Astrocyte (in vitro differentiated cells and primary cell): ENCODE measurements around the gene GRIN3A. TPM values are rescaled to one million over a fixed set of nuclear protein-coding genes. Genes with fewer than 3 reads are reported as not detected.

ENCODE experiments used
- DNase-seq: peaks from one replicate; pipeline ENCODE4 v3.0.0-alpha.2; 2010; ENCODE audit warnings: low read depth
- FAIRE-seq: peaks from 2 replicates; lab custom pipeline; 2011; peaks lifted over from hg19 to GRCh38; lab: Jason Lieb, UNC
- H2AFZ ChIP-seq: 2 replicates; pipeline ENCODE4 v1.6.0; 2012; ENCODE audit warnings: low read depth, low read length, inconsistent platforms
- H3K27ac ChIP-seq: 2 replicates; pipeline ENCODE4 v1.5.1; 2011; ENCODE audit warnings: low read depth, low read length, inconsistent platforms
- H3K27me3 ChIP-seq: 2 replicates; pipeline ENCODE4 v1.6.0; 2011; ENCODE audit warnings: low read length, inconsistent platforms; ENCODE audit not compliant: insufficient read depth
- H3K36me3 ChIP-seq: 2 replicates; pipeline ENCODE4 v1.5.1; 2011; ENCODE audit warnings: low read length, inconsistent platforms; ENCODE audit not compliant: insufficient read depth
- H3K4me1 ChIP-seq: 2 replicates; pipeline ENCODE4 v1.5.1; 2011; ENCODE audit warnings: low read length, inconsistent platforms; ENCODE audit not compliant: insufficient read depth
- H3K4me2 ChIP-seq: 2 replicates; pipeline ENCODE4 v1.6.0; 2012; ENCODE audit warnings: low read length, inconsistent platforms
- H3K4me3 ChIP-seq: 2 replicates; pipeline ENCODE4 v1.5.1; 2011; ENCODE audit warnings: low read depth, mild to moderate bottlenecking, low read length, inconsistent platforms; ENCODE audit not compliant: insufficient read depth
- H3K79me2 ChIP-seq: 2 replicates; pipeline ENCODE4 v1.6.0; 2012; ENCODE audit warnings: mild to moderate bottlenecking, low read length, inconsistent platforms; ENCODE audit not compliant: insufficient read depth
- H3K9ac ChIP-seq: 2 replicates; pipeline ENCODE4 v1.6.0; 2012; ENCODE audit warnings: mild to moderate bottlenecking, low read length, inconsistent platforms
- H3K9me3 ChIP-seq: 2 replicates; pipeline ENCODE4 v1.5.1; 2012; ENCODE audit warnings: low read depth, mild to moderate bottlenecking, low read length, inconsistent platforms; ENCODE audit not compliant: insufficient read depth
- H4K20me1 ChIP-seq: 2 replicates; pipeline ENCODE4 v1.6.0; 2012; ENCODE audit warnings: low read length, inconsistent platforms; ENCODE audit not compliant: insufficient read depth
- H3K27ac Mint-ChIP-seq: one replicate; pipeline ENCODE4 v1.8.0; 2021; ENCODE audit warnings: mild to moderate bottlenecking, mixed read lengths; ENCODE audit not compliant: unreplicated experiment
- H3K27me3 Mint-ChIP-seq: one replicate; pipeline ENCODE4 v1.8.0; 2021; ENCODE audit warnings: low read depth, mixed read lengths; ENCODE audit not compliant: unreplicated experiment
- H3K36me3 Mint-ChIP-seq: one replicate; pipeline ENCODE4 v1.8.0; 2021; ENCODE audit warnings: low read depth, mixed read lengths; ENCODE audit not compliant: unreplicated experiment
- H3K4me1 Mint-ChIP-seq: one replicate; pipeline ENCODE4 v1.8.0; 2021; ENCODE audit warnings: low read depth, mixed read lengths; ENCODE audit not compliant: unreplicated experiment
- H3K4me3 Mint-ChIP-seq: one replicate; pipeline ENCODE4 v1.8.0; 2021; ENCODE audit warnings: mild to moderate bottlenecking, moderate library complexity, mixed read lengths; ENCODE audit not compliant: unreplicated experiment
- H3K9me3 Mint-ChIP-seq: one replicate; pipeline ENCODE4 v1.8.0; 2021; ENCODE audit warnings: mild to moderate bottlenecking, mixed read lengths; ENCODE audit not compliant: unreplicated experiment
- EZH2 ChIP-seq: IDR thresholded peaks from 2 replicates; pipeline ENCODE4 v1.6.1; 2012; ENCODE audit warnings: mild to moderate bottlenecking, low read length, inconsistent platforms; ENCODE audit not compliant: insufficient read depth
- total RNA-seq: library from RNA; stranded (reverse); gene quantifications from 2 replicates; pipeline ENCODE4 v1.2.1, GENCODE V29; 2021
- TF ChIP-seq, protein P1 (sequence below): IDR thresholded peaks from 2 replicates; pipeline ENCODE4 v1.5.1; 2011; ENCODE audit warnings: low read depth, mild to moderate bottlenecking, inconsistent platforms, low read length, moderate library complexity; ENCODE audit not compliant: insufficient read depth

The GRIN3A gene
- total RNA-seq, 1 donor from 2014 or later = not detected

DNA sequence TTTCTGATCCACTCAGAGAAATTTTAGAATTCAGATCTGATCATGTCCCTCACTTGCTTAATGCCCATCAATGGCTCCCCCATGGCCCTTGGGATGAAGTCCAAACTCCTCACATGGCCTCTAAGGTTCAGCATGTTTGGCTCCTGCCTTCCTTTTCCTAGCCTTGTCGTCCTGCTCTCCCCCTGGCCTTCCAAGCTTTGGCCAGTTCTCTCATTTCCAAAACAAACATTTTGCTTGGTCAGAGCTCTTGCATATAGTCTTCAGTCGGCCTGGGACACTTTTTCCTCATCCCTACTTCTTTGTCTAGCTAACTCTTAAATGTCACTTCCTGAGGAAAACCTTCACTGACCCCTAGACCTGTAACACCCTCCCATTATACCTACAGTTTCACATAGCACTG is 106.6 kb downstream of the GRIN3A start:
- no peaks in the 10 kb centered on the region for H3K9me3 Mint-ChIP-seq
- H3K4me1 Mint-ChIP-seq = no peaks in the 10 kb centered on the region
- no peaks in the 10 kb centered on the region for H3K4me1 ChIP-seq
- H3K9ac ChIP-seq = no peak overlapping the region
- H2AFZ ChIP-seq = no peak overlapping the region
- no peaks in the 10 kb centered on the region for H3K79me2 ChIP-seq
- H3K36me3 Mint-ChIP-seq = no peaks in the 10 kb centered on the region
- FAIRE-seq = no peak
- H4K20me1 ChIP-seq = no peaks in the 10 kb centered on the region
- H3K9me3 ChIP-seq = no peaks in the 10 kb centered on the region
- H3K27ac Mint-ChIP-seq = no peak overlapping the region
- H3K4me3 ChIP-seq = no peak overlapping the region
- H3K4me3 Mint-ChIP-seq = no peak overlapping the region
- no peaks in the 10 kb centered on the region for H3K27me3 ChIP-seq
- no peak for DNase-seq
- H3K27me3 Mint-ChIP-seq = no peaks in the 10 kb centered on the region
- H3K36me3 ChIP-seq = no peaks in the 10 kb centered on the region
- H3K27ac ChIP-seq = no peak overlapping the region
- TF ChIP-seq EZH2 = no peak
- TF ChIP-seq, protein P1, sequence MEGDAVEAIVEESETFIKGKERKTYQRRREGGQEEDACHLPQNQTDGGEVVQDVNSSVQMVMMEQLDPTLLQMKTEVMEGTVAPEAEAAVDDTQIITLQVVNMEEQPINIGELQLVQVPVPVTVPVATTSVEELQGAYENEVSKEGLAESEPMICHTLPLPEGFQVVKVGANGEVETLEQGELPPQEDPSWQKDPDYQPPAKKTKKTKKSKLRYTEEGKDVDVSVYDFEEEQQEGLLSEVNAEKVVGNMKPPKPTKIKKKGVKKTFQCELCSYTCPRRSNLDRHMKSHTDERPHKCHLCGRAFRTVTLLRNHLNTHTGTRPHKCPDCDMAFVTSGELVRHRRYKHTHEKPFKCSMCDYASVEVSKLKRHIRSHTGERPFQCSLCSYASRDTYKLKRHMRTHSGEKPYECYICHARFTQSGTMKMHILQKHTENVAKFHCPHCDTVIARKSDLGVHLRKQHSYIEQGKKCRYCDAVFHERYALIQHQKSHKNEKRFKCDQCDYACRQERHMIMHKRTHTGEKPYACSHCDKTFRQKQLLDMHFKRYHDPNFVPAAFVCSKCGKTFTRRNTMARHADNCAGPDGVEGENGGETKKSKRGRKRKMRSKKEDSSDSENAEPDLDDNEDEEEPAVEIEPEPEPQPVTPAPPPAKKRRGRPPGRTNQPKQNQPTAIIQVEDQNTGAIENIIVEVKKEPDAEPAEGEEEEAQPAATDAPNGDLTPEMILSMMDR = no peak
- H3K4me2 ChIP-seq = no peak overlapping the region

GRCh38 chr9:101629636-101630035 is 108.8 kb downstream of the GRIN3A start:
- no peak overlapping the region for H3K9ac ChIP-seq
- H3K27me3 ChIP-seq = no peaks in the 10 kb centered on the region
- Mint-ChIP-seq H3K27ac (no peak overlapping the region), H3K27me3 (no peaks in the 10 kb centered on the region), H3K4me3 (no peak overlapping the region), H3K36me3 (no peaks in the 10 kb centered on the region), H3K4me1 (peaks cover 5% of the 10 kb centered on the region), H3K9me3 (no peaks in the 10 kb centered on the region)
- H4K20me1 ChIP-seq = no peaks in the 10 kb centered on the region
- no peaks in the 10 kb centered on the region for H3K79me2 ChIP-seq
- no peaks in the 10 kb centered on the region for H3K9me3 ChIP-seq
- FAIRE-seq (no peak), DNase-seq (no peak)
- no peaks in the 10 kb centered on the region for H3K4me1 ChIP-seq
- TF ChIP-seq, protein P1 = no peak
- TF ChIP-seq EZH2 = no peak
- no peak overlapping the region for H3K4me2 ChIP-seq
- no peak overlapping the region for H2AFZ ChIP-seq
- no peak overlapping the region for H3K27ac ChIP-seq
- no peak overlapping the region for H3K4me3 ChIP-seq
- no peaks in the 10 kb centered on the region for H3K36me3 ChIP-seq

- H3K27me3 ChIP-seq = no peaks in the 10 kb centered on the region
- Mint-ChIP-seq H3K9me3 (no peaks in the 10 kb centered on the region), H3K36me3 (no peaks in the 10 kb centered on the region), H3K4me1 (peaks cover 5% of the 10 kb centered on the region), H3K27me3 (no peaks in the 10 kb centered on the region), H3K4me3 (no peak overlapping the region), H3K27ac (no peak overlapping the region)
- H3K79me2 ChIP-seq = no peaks in the 10 kb centered on the region
- H2AFZ ChIP-seq = no peak overlapping the region
- no peak overlapping the region for H3K9ac ChIP-seq
- no peak for FAIRE-seq
- H3K9me3 ChIP-seq = no peaks in the 10 kb centered on the region
- H3K4me2 ChIP-seq = no peak overlapping the region
- H3K4me3 ChIP-seq = no peak overlapping the region
- no peak for TF ChIP-seq EZH2
- TF ChIP-seq, protein P1 = no peak
- no peaks in the 10 kb centered on the region for H4K20me1 ChIP-seq
- no peak overlapping the region for H3K27ac ChIP-seq
- no peak for DNase-seq
- H3K36me3 ChIP-seq = no peaks in the 10 kb centered on the region
- H3K4me1 ChIP-seq = no peaks in the 10 kb centered on the region
Measured at GRCh38 chr9:101628173-101628572, 110.3 kb downstream of the GRIN3A start.
